ENCODE results near the gene TTF2.

DNA sequence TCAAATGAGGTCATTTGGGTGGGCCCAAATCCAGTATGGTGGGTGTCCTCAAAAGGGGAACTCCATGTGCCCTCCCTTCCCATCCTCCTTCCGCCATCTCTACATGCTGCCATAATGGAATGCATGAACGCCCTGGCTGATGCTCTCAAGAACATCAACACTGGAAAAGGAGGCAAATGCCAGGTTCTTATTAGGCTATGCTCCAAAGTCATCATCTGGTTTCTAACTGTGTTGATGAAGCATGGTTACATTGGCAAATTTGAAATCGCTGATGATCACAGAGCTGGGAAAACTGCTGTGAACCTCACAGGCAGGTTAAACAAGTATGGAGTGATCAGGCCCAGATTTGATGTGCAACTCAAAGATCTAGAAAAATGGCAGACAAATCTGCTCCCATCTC lies 78.0 kb downstream of the TTF2 start:
- TF ChIP-seq, protein P1, sequence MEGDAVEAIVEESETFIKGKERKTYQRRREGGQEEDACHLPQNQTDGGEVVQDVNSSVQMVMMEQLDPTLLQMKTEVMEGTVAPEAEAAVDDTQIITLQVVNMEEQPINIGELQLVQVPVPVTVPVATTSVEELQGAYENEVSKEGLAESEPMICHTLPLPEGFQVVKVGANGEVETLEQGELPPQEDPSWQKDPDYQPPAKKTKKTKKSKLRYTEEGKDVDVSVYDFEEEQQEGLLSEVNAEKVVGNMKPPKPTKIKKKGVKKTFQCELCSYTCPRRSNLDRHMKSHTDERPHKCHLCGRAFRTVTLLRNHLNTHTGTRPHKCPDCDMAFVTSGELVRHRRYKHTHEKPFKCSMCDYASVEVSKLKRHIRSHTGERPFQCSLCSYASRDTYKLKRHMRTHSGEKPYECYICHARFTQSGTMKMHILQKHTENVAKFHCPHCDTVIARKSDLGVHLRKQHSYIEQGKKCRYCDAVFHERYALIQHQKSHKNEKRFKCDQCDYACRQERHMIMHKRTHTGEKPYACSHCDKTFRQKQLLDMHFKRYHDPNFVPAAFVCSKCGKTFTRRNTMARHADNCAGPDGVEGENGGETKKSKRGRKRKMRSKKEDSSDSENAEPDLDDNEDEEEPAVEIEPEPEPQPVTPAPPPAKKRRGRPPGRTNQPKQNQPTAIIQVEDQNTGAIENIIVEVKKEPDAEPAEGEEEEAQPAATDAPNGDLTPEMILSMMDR (IDR thresholded peaks at IDR 0.05): no peak
- no peak for TF ChIP-seq EZH2 (IDR thresholded peaks at IDR 0.05)
